Measurements from ENCODE around the gene MAGIX. TPM values are rescaled to one million over a fixed set of nuclear protein-coding genes. Genes with fewer than 3 reads are reported as not detected.
"Not testable (repeated sequence)": the region's sequence is repeated elsewhere in the genome, so short reads cannot be mapped to it uniquely, and the experiment has no call there.

Gene MAGIX
- total and polyA plus RNA-seq, 7 experiments from 2014 or later: 0.38 to 2.6 (median 1.9) TPM

DNA sequence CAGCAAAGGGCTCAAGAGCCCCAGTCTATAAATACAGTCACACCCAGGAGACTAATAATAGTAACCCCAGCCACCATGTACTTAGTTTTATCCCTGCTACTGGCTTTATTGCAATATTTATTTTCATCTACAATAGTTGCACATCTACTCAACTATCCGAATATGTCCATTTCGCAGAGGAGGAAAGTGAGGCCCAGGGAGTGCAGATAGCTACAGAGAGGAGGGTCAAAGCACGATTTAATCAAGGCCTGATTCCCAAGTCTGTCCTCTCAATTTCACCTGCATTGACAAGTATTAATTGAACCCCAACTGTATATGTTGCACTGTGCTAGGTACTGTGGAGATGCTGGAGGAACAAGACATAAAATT is 5.2 kb downstream of the MAGIX start:
- intact Hi-C loops (cut with micrococcal nuclease): loop anchor here (1.0 to 10.0 kb wide), 3 partner anchors 18 to 273 kb away; partner anchors contain the start of genes PQBP1 (in 2 of the 2), TIMM17B (in 2 of the 2), PRAF2 (in 1 of the 2) and WDR45 (in 1 of the 2)
- H3K27ac Mint-ChIP-seq: peak overlapping the region in 8 of 9 donors; percentile 66 to 96 (median 92)

DNA sequence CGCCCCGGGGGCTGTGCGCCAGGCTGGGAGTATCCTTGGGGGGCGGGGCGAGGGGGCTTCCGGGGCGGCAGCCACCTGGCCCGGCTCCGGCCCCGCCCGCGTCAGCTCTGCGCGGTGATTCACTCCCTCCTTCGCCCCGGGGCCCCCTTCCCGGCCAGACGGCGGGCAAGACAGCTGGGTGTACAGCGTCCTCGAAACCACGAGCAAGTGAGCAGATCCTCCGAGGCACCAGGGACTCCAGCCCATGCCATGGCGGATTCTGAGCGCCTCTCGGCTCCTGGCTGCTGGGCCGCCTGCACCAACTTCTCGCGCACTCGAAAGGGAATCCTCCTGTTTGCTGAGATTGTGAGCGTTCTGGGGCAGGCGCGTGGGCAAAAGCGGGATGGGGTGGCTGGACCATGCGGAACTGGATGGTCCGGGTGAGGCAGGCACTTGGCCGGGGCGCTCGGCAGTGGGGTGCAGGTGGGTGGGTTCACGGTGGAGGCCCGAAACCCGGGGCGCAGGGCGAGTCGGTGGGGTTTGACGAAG is 9.3 kb downstream of the MAGIX start, which contains the start of gene PLP2:
TSS of gene PLP2 (plus strand) at position 147 of the 528 bp plus-strand sequence. CDS start at position 250, 103 bp downstream.
- peaks cover 0 to 13% (median 0%) of the 10 kb centered on the region in 5 donors for H3K36me3 Mint-ChIP-seq
- ChIA-PET CTCF (interaction anchor here (0.6 kb wide), 1 partner anchor 34 kb away, joined by 3 read pairs; no protein-coding TSS in a partner anchor), POLR2A (interaction anchor here (0.6 to 0.7 kb wide), 2 partner anchors 8 to 29 kb away, joined by 3 to 4 read pairs; no protein-coding TSS in a partner anchor)
- H3K4me3 Mint-ChIP-seq: peak within 1 kb of the TSS; percentile 78 to 92 (median 87)
- intact Hi-C loops (cut with micrococcal nuclease): loop anchor here (1.0 to 10.0 kb wide), 5 partner anchors 9 to 1517 kb away; partner anchors contain the start of genes ELK1 (in 1 of the 2), PRICKLE3 (in 1 of the 2) and UXT (in 1 of the 2)
- H3K27ac Mint-ChIP-seq: peak within 1 kb of the TSS; percentile 44 to 85 (median 82)
- DNase-seq (peak; percentile 17 to 73 (median 32)), ATAC-seq (peak; percentile 48)
- Histone ChIP-seq H3K4me1 (ENCODE audit: control insufficient read depth in 2 of 2, insufficient read depth in 2 of 2, low read length in 2 of 2) (peaks cover 11 to 14% of the 10 kb centered on the region in 2 donors), H3K4me3 (ENCODE audit: low read length) (peak within 1 kb of the TSS; percentile 63), H3K36me3 (ENCODE audit: control insufficient read depth in 2 of 3, insufficient read depth in 3 of 3, low read length in 3 of 3) (peaks cover 0 to 19% (median 0%) of the 10 kb centered on the region in 3 experiments), H3K9me3 (ENCODE audit: control insufficient read depth in 2 of 3, low read length in 3 of 3) (no peaks in the 10 kb centered on the region), H3K27me3 (ENCODE audit: control insufficient read depth in 2 of 2, insufficient read depth in 2 of 2, low read length in 2 of 2) (no peaks in the 10 kb centered on the region), H3K27ac (ENCODE audit: low read depth, low read length) (peak within 1 kb of the TSS; percentile 62)
- no peaks in the 10 kb centered on the region for H3K9me3 Mint-ChIP-seq
- no peaks in the 10 kb centered on the region for H3K27me3 Mint-ChIP-seq
- peaks cover 12 to 37% (median 28%) of the 10 kb centered on the region in 7 donors for H3K4me1 Mint-ChIP-seq

More for the DNA sequence above, 5.2 kb downstream of the MAGIX start:
- DNase-seq (no peak), ATAC-seq (no peak)
- no peaks in the 10 kb centered on the region for H3K27me3 Mint-ChIP-seq
- POLR2A ChIA-PET: interaction anchor here (0.5 to 2.8 kb wide), 5 partner anchors 9 to 44 kb away, joined by 3 to 23 read pairs (median 4); no protein-coding TSS in a partner anchor
- H3K4me1 ChIP-seq (ENCODE audit: control insufficient read depth in 2 of 2, insufficient read depth in 2 of 2, low read length in 2 of 2): peaks cover 16% of the 10 kb centered on the region in 2 donors
- peaks cover 0 to 3% (median 0%) of the 10 kb centered on the region in 5 donors for H3K36me3 Mint-ChIP-seq
- H3K27ac ChIP-seq (ENCODE audit: low read depth, low read length): peak overlapping the region; percentile 76
- no peaks in the 10 kb centered on the region for H3K36me3 ChIP-seq (ENCODE audit: control insufficient read depth in 2 of 3, insufficient read depth in 3 of 3, low read length in 3 of 3)
- H3K4me3 Mint-ChIP-seq: peak overlapping the region; percentile 69 to 93 (median 88)
- no peaks in the 10 kb centered on the region for H3K27me3 ChIP-seq (ENCODE audit: control insufficient read depth in 2 of 2, insufficient read depth in 2 of 2, low read length in 2 of 2)
- CTCF ChIA-PET: interaction anchor here (0.6 to 1.4 kb wide), 5 partner anchors 10 to 654 kb away, joined by 3 to 4 read pairs (median 3); no protein-coding TSS in a partner anchor
- H3K4me1 Mint-ChIP-seq: peaks cover 13 to 40% (median 30%) of the 10 kb centered on the region in 7 donors
- H3K9me3 Mint-ChIP-seq: peaks cover 0 to 2% (median 0%) of the 10 kb centered on the region in 11 donors
- peak overlapping the region; percentile 59 for H3K4me3 ChIP-seq (ENCODE audit: low read length)
- no peaks in the 10 kb centered on the region for H3K9me3 ChIP-seq (ENCODE audit: control insufficient read depth in 2 of 3, low read length in 3 of 3)

DNA sequence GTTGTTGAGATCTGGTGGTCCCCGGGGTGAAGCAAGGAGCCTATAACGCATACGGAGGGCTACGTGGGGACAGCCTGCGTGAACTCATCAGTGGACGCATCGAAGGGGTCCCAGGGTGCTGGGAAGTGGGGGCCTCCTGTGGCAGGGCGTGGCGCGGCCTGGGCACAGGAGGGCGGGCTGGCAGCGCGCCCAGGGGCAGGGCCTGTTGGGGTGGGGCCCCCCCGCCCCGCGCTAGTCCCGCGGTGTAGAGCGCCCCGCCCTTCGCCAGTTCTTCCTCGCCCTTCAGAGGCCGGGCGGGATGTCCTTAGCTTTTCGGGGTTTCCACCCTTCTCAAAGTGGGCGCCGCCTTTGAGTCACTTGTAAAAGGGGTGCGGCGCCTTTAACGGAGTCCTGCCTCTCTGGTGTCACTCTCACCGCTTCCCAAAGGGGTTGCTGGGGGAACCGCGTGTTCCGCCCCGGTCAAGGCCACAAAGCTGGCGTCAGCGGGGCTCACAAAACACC is 9.8 kb downstream of the MAGIX start:
- H3K36me3 Mint-ChIP-seq: peaks cover 0 to 13% (median 0%) of the 10 kb centered on the region in 5 donors
- H3K4me3 Mint-ChIP-seq: peak overlapping the region; percentile 78 to 92 (median 87)
- intact Hi-C loops (cut with micrococcal nuclease): loop anchor here (1.0 to 10.0 kb wide), 5 partner anchors 9 to 1518 kb away; partner anchors contain the start of genes ELK1 (in 1 of the 2), PRICKLE3 (in 1 of the 2) and UXT (in 1 of the 2)
- peak overlapping the region; percentile 2 to 85 (median 82) for H3K27ac Mint-ChIP-seq
- ATAC-seq (peak; percentile 79), DNase-seq (peak in 8 of 9 donors; percentile 26 to 70 (median 33))
- Histone ChIP-seq H3K27ac (ENCODE audit: low read depth, low read length) (peak overlapping the region; percentile 62), H3K9me3 (ENCODE audit: control insufficient read depth in 2 of 3, low read length in 3 of 3) (no peaks in the 10 kb centered on the region), H3K4me1 (ENCODE audit: control insufficient read depth in 2 of 2, insufficient read depth in 2 of 2, low read length in 2 of 2) (peaks cover 6 to 14% of the 10 kb centered on the region in 2 donors), H3K4me3 (ENCODE audit: low read length) (peak overlapping the region; percentile 63), H3K36me3 (ENCODE audit: control insufficient read depth in 2 of 3, insufficient read depth in 3 of 3, low read length in 3 of 3) (peaks cover 0 to 23% (median 0%) of the 10 kb centered on the region in 3 experiments), H3K27me3 (ENCODE audit: control insufficient read depth in 2 of 2, insufficient read depth in 2 of 2, low read length in 2 of 2) (no peaks in the 10 kb centered on the region)
- no peaks in the 10 kb centered on the region for H3K27me3 Mint-ChIP-seq
- no peaks in the 10 kb centered on the region for H3K9me3 Mint-ChIP-seq
- CTCF ChIA-PET: interaction anchor here (0.6 kb wide), 1 partner anchor 34 kb away, joined by 3 read pairs; no protein-coding TSS in a partner anchor
- peaks cover 9 to 36% (median 26%) of the 10 kb centered on the region in 7 donors for H3K4me1 Mint-ChIP-seq
- POLR2A ChIA-PET: interaction anchor here (0.7 to 0.9 kb wide), 2 partner anchors 9 to 17 kb away, joined by 3 read pairs; no protein-coding TSS in a partner anchor

DNA sequence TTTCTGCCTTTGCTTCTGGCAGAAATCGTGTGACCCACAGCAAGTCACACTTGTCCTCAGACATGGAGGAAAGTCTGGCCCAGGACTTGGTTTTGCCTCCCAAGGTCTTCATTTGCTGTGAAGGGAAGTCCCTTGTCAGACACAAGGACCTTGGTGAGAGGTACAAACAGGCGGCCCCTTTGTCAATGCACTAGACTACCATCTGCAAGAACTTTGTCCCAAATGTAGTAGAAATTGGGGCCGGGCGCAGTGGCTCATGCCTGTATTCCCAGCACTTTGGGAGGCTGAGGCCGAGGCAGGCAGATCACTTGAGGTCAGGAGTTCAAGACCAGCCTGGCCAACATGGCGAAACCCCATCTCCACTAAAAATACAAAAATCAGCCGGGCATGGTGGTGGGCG is 11.0 kb downstream of the MAGIX start:
- CTCF ChIA-PET; H3K9me3 Mint-ChIP-seq; DNase-seq; H3K9me3 ChIP-seq (ENCODE audit: control insufficient read depth in 2 of 3, low read length in 3 of 3); H3K27me3 ChIP-seq (ENCODE audit: control insufficient read depth in 2 of 2, insufficient read depth in 2 of 2, low read length in 2 of 2); POLR2A ChIA-PET; H3K4me1 ChIP-seq (ENCODE audit: control insufficient read depth in 2 of 2, insufficient read depth in 2 of 2, low read length in 2 of 2); H3K4me3 ChIP-seq (ENCODE audit: low read length); ATAC-seq; H3K27me3 Mint-ChIP-seq: not testable (repeated sequence)
- Mint-ChIP-seq H3K27ac (peak overlapping the region in 6 of 9 donors; percentile 2 to 83 (median 70)), H3K4me1 (peaks cover 7 to 33% (median 19%) of the 10 kb centered on the region in 7 donors), H3K4me3 (peak overlapping the region in 5 of 10 donors; percentile 16 to 88 (median 85)), H3K36me3 (peaks cover 0 to 16% (median 0%) of the 10 kb centered on the region in 5 donors)
- H3K36me3 ChIP-seq (ENCODE audit: control insufficient read depth in 2 of 3, insufficient read depth in 3 of 3, low read length in 3 of 3): peaks cover 0 to 34% (median 0%) of the 10 kb centered on the region in 3 experiments
- intact Hi-C loops (cut with micrococcal nuclease): loop anchor here in 1 of 2 donors (10.0 kb wide), 1 partner anchor 1519 kb away; the partner anchor contains the start of genes ELK1 and UXT
- peak overlapping the region; percentile 62 for H3K27ac ChIP-seq (ENCODE audit: low read depth, low read length)

DNA sequence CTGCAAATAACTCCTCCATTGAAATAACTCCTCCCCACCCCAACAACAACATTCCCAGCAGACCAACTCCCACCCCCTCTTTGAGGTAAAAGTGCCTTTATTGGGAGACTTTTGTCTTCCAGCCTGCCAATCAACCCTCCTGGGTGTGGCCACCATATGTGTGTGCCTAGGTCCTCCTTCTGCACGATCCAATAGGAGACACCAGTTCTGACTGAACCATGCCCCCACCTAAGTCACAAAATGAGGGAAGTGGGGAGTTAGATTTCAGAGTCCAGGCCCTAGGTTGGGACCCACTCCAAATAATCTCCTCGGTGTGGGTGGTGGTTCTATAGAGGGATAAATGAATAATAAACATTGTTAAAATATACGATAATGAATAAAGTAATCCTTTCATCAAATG is 12.2 kb downstream of the MAGIX start:
- ATAC-seq (no peak), DNase-seq (no peak)
- no peak overlapping the region for H3K4me3 ChIP-seq (ENCODE audit: low read length)
- no peaks in the 10 kb centered on the region for H3K27me3 ChIP-seq (ENCODE audit: control insufficient read depth in 2 of 2, insufficient read depth in 2 of 2, low read length in 2 of 2)
- peaks cover 7 to 35% (median 15%) of the 10 kb centered on the region in 7 donors for H3K4me1 Mint-ChIP-seq
- peaks cover 0 to 22% (median 5%) of the 10 kb centered on the region in 5 donors for H3K36me3 Mint-ChIP-seq
- no peaks in the 10 kb centered on the region for H3K9me3 ChIP-seq (ENCODE audit: control insufficient read depth in 2 of 3, low read length in 3 of 3)
- H3K27ac Mint-ChIP-seq: peak overlapping the region in 3 of 9 donors; percentile 19 to 83 (median 28)
- peaks cover 0 to 3% (median 0%) of the 10 kb centered on the region in 11 donors for H3K9me3 Mint-ChIP-seq
- POLR2A ChIA-PET: no interaction called here
- peaks cover 0 to 45% (median 0%) of the 10 kb centered on the region in 3 experiments for H3K36me3 ChIP-seq (ENCODE audit: control insufficient read depth in 2 of 3, insufficient read depth in 3 of 3, low read length in 3 of 3)
- H3K4me3 Mint-ChIP-seq: no peak overlapping the region
- CTCF ChIA-PET: no interaction called here
- H3K27ac ChIP-seq (ENCODE audit: low read depth, low read length): no peak overlapping the region
- intact Hi-C loops (cut with micrococcal nuclease): loop anchor here in 1 of 2 donors (10.0 kb wide), 1 partner anchor 1520 kb away; the partner anchor contains the start of genes ELK1 and UXT
- H3K27me3 Mint-ChIP-seq: no peaks in the 10 kb centered on the region
- H3K4me1 ChIP-seq (ENCODE audit: control insufficient read depth in 2 of 2, insufficient read depth in 2 of 2, low read length in 2 of 2): peaks cover 0 to 9% of the 10 kb centered on the region in 2 donors

Measured in naive thymus-derived CD4-positive, alpha-beta T cell (primary cell).